Spleen (tissue), 11 donors: ENCODE measurements around the gene PPM1L. TPM values are rescaled to one million over a fixed set of nuclear protein-coding genes. Genes with fewer than 3 reads are reported as not detected.

ENCODE experiments used
- DNase-seq: peaks from one replicate; pipeline ENCODE4 v3.0.0-alpha.2; 2020
- H3K27ac ChIP-seq, 8 donors: fragments of 200-600 bp; sonication (generic) in 7 of 8; 1 replicate in 4 of 8; 2 replicates in 4 of 8; pipeline versions ENCODE4 v1.5.0 to v1.8.0; 2016 to 2021; ENCODE audit warnings: inconsistent platforms in 4 of 8, mild to moderate bottlenecking in 4 of 8, moderate library complexity in 1 of 8
- H3K27me3 ChIP-seq, 7 donors: fragments of 200-600 bp; sonication (generic) in 6 of 7; replicated peaks in 1 of 7; 1 replicate in 4 of 7; 2 replicates in 3 of 7; pipeline versions ENCODE4 v1.5.0 to v1.8.0; 2016 to 2021; ENCODE audit warnings: inconsistent platforms in 3 of 7, mild to moderate bottlenecking in 1 of 7
- H3K36me3 ChIP-seq, 6 donors: fragments of 200-600 bp; sonication (generic) in 5 of 6; 1 replicate in 4 of 6; 2 replicates in 2 of 6; pipeline versions ENCODE4 v1.5.0 to v1.8.0; 2016 to 2021; ENCODE audit warnings: inconsistent platforms in 2 of 6
- H3K4me1 ChIP-seq, 6 donors: fragments of 200-600 bp; sonication (generic) in 5 of 6; 1 replicate in 3 of 6; 2 replicates in 3 of 6; pipeline versions ENCODE4 v1.5.0 to v1.8.0; 2016 to 2021; ENCODE audit warnings: inconsistent platforms in 3 of 6
- H3K4me3 ChIP-seq, 8 donors: fragments of 200-600 bp; sonication (generic) in 7 of 8; 1 replicate in 4 of 8; 2 replicates in 4 of 8; pipeline versions ENCODE4 v1.5.0 to v1.8.0; 2016 to 2021; ENCODE audit warnings: inconsistent platforms in 4 of 8, mild to moderate bottlenecking in 4 of 8, moderate library complexity in 2 of 8
- H3K9me3 ChIP-seq, 8 donors: fragments of 200-600 bp; sonication (generic) in 7 of 8; 1 replicate in 4 of 8; 2 replicates in 4 of 8; pipeline versions ENCODE4 v1.5.0 to v1.8.0; 2016 to 2021; ENCODE audit warnings: inconsistent platforms in 4 of 8
- CTCF ChIP-seq, 11 experiments: fragments of 200-600 bp in 7 of 11; fragments of 450-650 bp in 4 of 11; sonication (generic) in 4 of 11; IDR thresholded peaks in 8 of 11; conservative IDR thresholded peaks in 3 of 11; 1 replicate in 7 of 11; 2 replicates in 4 of 11; pipeline versions ENCODE4 v1.4.0 to v1.8.0; 2016 to 2021; ENCODE audit warnings: antibody characterized with exemption in 11 of 11, inconsistent platforms in 4 of 11, mild to moderate bottlenecking in 1 of 11
- POLR2A ChIP-seq, 3 donors: fragments of 450-650 bp; IDR thresholded peaks; one replicate each; pipeline ENCODE4 v1.5.1; 2017; ENCODE audit warnings: antibody characterized with exemption in 3 of 3, mild to moderate bottlenecking in 1 of 3
- POLR2AphosphoS5 ChIP-seq, 3 donors: sonication (generic); formaldehyde crosslinking; IDR thresholded peaks; one replicate each; pipeline ENCODE4 v1.5.1; 2017; ENCODE audit warnings: antibody characterized with exemption in 3 of 3
- WGBS, 5 donors: extraction: QIAGEN DNeasy Blood & Tissue Kit in 3 of 5; methylation state at CpG; one replicate each; pipeline versions ENCODE4 v1.1.5 to v1.1.7; 2013 to 2018; 5-methylcytosine and 5-hydroxymethylcytosine counted together
- intact Hi-C: fragments of 100-400 bp; cut with DNase I; formaldehyde crosslinking; loops from one replicate; pipeline ENCODE4 v1.15.0; 2023; ENCODE audit warnings: low total_unique reads
- polyA plus RNA-seq, 3 donors: library from polyadenylated mRNA; stranded (reverse); fragments of 200-250 nt; gene quantifications; one replicate each; pipeline ENCODE4 v1.2.1, GENCODE V29; 2013
- total RNA-seq, 7 donors: library from RNA; depleted of rRNA in 3 of 7; stranded (reverse); fragments of >200 nt in 3 of 7; fragmentation: NEBNext Ultra II Directional in 4 of 7; extraction: Animal tissue kit (Norgen Biotek cat#: 25700) in 4 of 7; gene quantifications; one replicate each; pipeline versions ENCODE4 v1.1.0 to v1.2.1, GENCODE V29; 2016 to 2021
- donor health status: healthy with polysubstance abuse.
- donor health status: DM: no; HTN: no; CAD: no; lungs with moderate emphysema.
- donor health status: DM: no; HTN: no; CAD: no.
- donor health status: Bipolar disorder and iron deficiency.
- donor health status: healthy.
- donor health status: DM: no; HTN: no; CAD: no.
- donor health status: DM: yes; HTN: yes; CAD: no.

Gene PPM1L
- total and polyA plus RNA-seq, 10 donors = 0.63 to 16.7 (median 12.2) TPM

GRCh38 chr3:160827516-160827915 lies 71.5 kb downstream of the PPM1L start:
- H3K27ac ChIP-seq = no peak overlapping the region
- intact Hi-C loops = no loop called here
- no peaks in the 10 kb centered on the region for H3K4me1 ChIP-seq
- H3K4me3 ChIP-seq = no peak overlapping the region
- WGBS, 5 donors = 59 to 93% (median 80%) methylated on average over 1 of the region's 1 CpG
- no peaks in the 10 kb centered on the region for H3K27me3 ChIP-seq
- H3K9me3 ChIP-seq = no peaks in the 10 kb centered on the region
- TF ChIP-seq POLR2A (IDR thresholded peaks at IDR 0.05) = no peak
- no peak for TF ChIP-seq POLR2AphosphoS5 (IDR thresholded peaks at IDR 0.05)
- no peak for TF ChIP-seq CTCF (IDR thresholded peaks at IDR 0.05 in 8 of 11, conservative IDR thresholded peaks at IDR 0.05 in 3 of 11)
- H3K36me3 ChIP-seq = no peaks in the 10 kb centered on the region
- no peak for DNase-seq

- TF ChIP-seq POLR2AphosphoS5 (IDR thresholded peaks at IDR 0.05) (no peak), CTCF (IDR thresholded peaks at IDR 0.05 in 8 of 11, conservative IDR thresholded peaks at IDR 0.05 in 3 of 11) (no peak), POLR2A (IDR thresholded peaks at IDR 0.05) (no peak)
- Histone ChIP-seq H3K36me3 (no peaks in the 10 kb centered on the region), H3K27me3 (no peaks in the 10 kb centered on the region), H3K9me3 (peaks cover 0 to 5% (median 0%) of the 10 kb centered on the region in 8 donors), H3K27ac (no peak overlapping the region), H3K4me1 (no peaks in the 10 kb centered on the region), H3K4me3 (no peak overlapping the region)
- intact Hi-C loops = no loop called here
- 87 to 94% (median 90%) methylated on average over 3 of the region's 3 CpGs for WGBS, 5 donors
- DNase-seq = no peak
Observed at GRCh38 chr3:160828880-160829279, 72.8 kb downstream of the PPM1L start.

- intact Hi-C loops = no loop called here
- no peak for DNase-seq
- Histone ChIP-seq H3K27me3 (no peaks in the 10 kb centered on the region), H3K4me1 (no peaks in the 10 kb centered on the region), H3K36me3 (no peaks in the 10 kb centered on the region), H3K4me3 (no peak overlapping the region), H3K9me3 (peaks cover 0 to 5% (median 0%) of the 10 kb centered on the region in 8 donors), H3K27ac (no peak overlapping the region)
- WGBS, 5 donors = 57 to 72% (median 72%) methylated on average over 3 of the region's 3 CpGs
- TF ChIP-seq POLR2AphosphoS5 (IDR thresholded peaks at IDR 0.05) (no peak), POLR2A (IDR thresholded peaks at IDR 0.05) (no peak), CTCF (IDR thresholded peaks at IDR 0.05 in 8 of 11, conservative IDR thresholded peaks at IDR 0.05 in 3 of 11) (no peak)
Observed at GRCh38 chr3:160829486-160830009, 73.5 kb downstream of the PPM1L start.

- WGBS, 5 donors = 86 to 91% (median 88%) methylated on average over 1 of the region's 1 CpG
- intact Hi-C loops = no loop called here
- Histone ChIP-seq H3K36me3 (no peaks in the 10 kb centered on the region), H3K4me1 (no peaks in the 10 kb centered on the region), H3K4me3 (no peak overlapping the region), H3K9me3 (peaks cover 0 to 5% (median 0%) of the 10 kb centered on the region in 8 donors), H3K27me3 (no peaks in the 10 kb centered on the region), H3K27ac (no peak overlapping the region)
- no peak for DNase-seq
- TF ChIP-seq CTCF (IDR thresholded peaks at IDR 0.05 in 8 of 11, conservative IDR thresholded peaks at IDR 0.05 in 3 of 11) = no peak
- TF ChIP-seq POLR2AphosphoS5 (IDR thresholded peaks at IDR 0.05) = no peak
- TF ChIP-seq POLR2A (IDR thresholded peaks at IDR 0.05) = no peak
Observed at GRCh38 chr3:160830796-160831195, 74.8 kb downstream of the PPM1L start.
